GM18502 (cell line): ENCODE measurements around the gene PLIN4.
"Not testable (repeated sequence)": the region's sequence is repeated elsewhere in the genome, so short reads cannot be mapped to it uniquely, and the experiment has no call there.

Experiments
- ATAC-seq: cut with Tn5 transposase; IDR thresholded peaks from one replicate; pipeline ENCODE4 v1.9.1; 2021; ENCODE audit warnings: mild to moderate bottlenecking; ENCODE audit not compliant: unreplicated experiment, poor library complexity

PLIN4 gene, protein sequence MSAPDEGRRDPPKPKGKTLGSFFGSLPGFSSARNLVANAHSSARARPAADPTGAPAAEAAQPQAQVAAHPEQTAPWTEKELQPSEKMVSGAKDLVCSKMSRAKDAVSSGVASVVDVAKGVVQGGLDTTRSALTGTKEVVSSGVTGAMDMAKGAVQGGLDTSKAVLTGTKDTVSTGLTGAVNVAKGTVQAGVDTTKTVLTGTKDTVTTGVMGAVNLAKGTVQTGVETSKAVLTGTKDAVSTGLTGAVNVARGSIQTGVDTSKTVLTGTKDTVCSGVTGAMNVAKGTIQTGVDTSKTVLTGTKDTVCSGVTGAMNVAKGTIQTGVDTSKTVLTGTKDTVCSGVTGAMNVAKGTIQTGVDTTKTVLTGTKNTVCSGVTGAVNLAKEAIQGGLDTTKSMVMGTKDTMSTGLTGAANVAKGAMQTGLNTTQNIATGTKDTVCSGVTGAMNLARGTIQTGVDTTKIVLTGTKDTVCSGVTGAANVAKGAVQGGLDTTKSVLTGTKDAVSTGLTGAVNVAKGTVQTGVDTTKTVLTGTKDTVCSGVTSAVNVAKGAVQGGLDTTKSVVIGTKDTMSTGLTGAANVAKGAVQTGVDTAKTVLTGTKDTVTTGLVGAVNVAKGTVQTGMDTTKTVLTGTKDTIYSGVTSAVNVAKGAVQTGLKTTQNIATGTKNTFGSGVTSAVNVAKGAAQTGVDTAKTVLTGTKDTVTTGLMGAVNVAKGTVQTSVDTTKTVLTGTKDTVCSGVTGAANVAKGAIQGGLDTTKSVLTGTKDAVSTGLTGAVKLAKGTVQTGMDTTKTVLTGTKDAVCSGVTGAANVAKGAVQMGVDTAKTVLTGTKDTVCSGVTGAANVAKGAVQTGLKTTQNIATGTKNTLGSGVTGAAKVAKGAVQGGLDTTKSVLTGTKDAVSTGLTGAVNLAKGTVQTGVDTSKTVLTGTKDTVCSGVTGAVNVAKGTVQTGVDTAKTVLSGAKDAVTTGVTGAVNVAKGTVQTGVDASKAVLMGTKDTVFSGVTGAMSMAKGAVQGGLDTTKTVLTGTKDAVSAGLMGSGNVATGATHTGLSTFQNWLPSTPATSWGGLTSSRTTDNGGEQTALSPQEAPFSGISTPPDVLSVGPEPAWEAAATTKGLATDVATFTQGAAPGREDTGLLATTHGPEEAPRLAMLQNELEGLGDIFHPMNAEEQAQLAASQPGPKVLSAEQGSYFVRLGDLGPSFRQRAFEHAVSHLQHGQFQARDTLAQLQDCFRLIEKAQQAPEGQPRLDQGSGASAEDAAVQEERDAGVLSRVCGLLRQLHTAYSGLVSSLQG (N-terminal part only)

GRCh38 chr19:4518345-4519171 lies at the start of gene PLIN4:
Gene PLIN4 (minus strand): TSS chr19:4518486. CDS start chr19:4518272, 214 bp downstream.
- ATAC-seq = no peak

- no peak for ATAC-seq
Measured at GRCh38 chr19:4567584-4568071, 49.3 kb upstream of the PLIN4 start.

DNA sequence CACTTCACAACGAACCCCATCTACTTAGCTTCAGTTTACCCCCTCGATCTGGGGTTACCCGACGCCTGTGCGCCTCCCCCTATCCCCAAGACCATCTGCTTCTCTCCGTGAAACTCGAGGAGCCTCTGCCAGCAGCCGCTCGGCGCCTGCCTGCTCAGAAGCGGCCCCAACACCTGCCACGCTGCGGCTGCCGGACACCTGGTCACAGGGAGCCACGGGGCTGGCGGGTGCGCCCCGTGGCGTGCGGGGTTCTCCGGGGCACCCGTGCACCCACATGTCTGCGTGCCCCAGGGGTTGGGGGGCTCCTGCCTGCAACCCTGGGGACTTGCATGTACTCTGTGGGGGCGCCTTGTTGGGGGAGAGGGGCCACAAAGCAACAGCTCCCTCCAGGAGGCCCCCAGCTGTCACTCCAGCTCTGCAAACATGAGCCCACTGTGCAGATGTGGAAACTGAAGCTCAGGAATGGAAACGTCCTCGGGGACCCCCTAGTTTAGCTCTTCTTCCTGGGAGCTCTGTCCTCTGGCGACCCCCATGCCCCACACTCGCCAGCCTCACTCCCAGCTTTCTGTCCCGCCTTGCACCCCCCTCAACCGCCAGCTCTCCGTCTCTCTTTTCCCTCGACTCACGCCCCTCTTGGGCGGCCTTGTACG lies 48.2 kb upstream of the PLIN4 start:
- no peak for ATAC-seq

DNA sequence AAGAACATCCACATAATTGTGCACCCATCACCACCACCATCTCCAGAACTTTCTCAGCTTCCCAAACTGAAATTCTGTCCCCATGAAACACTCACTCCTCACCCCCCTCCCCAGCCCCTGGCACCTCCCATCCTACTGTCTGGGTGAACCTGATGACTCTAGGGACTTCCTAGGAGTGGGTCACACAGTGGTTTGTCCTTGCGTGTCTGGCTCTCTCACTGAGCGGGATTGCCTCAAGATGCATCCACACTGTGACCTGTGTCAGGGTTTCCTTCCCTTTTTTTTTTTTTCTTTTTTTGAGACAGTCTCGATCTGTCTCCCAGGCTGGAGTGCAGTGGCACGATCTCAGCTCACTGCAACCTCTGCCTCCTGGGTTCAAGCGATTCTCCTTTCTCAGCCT lies 45.3 kb upstream of the PLIN4 start:
- ATAC-seq = not testable (repeated sequence)

DNA sequence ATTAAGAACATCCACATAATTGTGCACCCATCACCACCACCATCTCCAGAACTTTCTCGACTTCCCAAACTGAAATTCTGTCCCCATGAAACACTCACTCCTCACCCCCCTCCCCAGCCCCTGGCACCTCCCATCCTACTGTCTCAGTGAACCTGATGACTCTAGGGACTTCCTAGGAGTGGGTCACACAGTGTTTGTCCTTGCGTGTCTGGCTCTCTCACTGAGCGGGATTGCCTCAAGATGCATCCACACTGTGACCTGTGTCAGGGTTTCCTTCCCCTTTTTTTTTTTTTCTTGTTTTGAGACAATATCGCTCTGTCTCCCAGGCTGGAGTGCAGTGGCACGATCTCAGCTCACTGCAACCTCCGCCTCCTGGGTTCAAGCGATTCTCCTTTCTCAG lies 43.8 kb upstream of the PLIN4 start:
- ATAC-seq = not testable (repeated sequence)

DNA sequence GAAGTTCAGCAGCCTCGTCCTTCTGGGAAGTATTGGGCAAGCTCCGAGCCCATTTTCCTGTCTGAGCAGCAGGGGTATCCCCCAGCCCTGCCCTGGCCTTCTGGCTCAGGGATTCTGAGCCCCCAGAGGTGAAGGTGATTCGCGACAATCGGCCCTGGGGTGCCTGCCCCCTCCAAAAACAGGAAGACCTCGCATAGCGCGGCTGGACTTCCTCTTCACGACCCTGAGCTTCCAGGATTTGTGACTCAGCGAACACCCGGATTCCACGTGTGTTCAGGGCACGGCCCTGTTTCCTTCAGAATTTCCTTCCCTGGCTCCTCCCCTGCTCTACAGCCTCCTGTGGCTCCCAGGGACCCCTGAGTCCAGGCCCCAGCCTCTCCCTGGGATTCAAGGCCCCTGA lies 41.3 kb upstream of the PLIN4 start, which contains the start of gene SEMA6B:
Gene SEMA6B (minus strand): TSS at position 116 of the 400 bp plus-strand sequence. CDS start 1,227 bp downstream, outside the sequence.
- no peak for ATAC-seq

DNA sequence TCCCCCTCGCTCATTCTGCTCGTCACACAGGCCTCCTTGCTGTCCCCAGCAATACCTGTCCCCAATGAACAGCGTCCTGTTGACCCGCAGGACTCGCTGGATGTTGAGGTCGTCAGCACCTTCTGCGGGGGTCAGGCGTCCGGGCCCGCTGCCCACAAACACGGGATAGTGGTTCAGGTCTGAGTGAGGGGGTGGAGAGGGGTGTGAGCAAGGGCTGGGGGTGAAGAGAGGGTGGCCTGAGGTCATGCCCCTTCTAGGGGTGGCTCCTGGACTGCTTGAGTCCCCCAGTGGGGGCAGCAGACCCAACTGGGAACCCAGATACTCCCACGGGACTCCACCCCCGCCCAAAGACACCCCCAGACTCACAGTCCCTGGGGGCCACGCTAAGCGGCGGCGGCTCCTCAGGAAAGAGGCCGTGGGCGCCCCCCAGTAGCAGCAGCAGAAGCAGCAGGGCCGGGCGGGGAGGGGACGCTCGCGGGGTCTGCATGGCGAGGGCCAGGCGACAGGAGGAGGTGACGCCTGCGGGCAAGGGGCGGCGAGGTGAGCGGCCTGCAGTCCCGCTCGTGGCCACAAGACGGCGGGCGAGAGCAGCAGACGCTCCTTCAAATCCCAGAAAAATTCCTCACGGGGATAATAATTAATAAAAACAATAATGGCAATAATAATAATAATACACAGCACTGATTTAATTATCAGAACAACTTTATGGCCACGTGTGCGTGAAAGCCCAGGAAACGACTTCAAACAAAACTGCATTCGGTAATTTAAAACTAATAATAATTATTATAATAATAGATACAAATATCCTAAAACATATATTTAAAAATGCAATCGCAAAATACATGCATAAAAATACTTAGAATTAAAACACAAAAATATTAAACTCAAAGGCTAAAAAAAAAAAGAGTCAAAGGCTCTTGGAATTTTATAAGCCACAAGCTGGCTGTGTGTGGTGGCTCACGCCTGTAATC lies 40.0 kb upstream of the PLIN4 start:
- no peak for ATAC-seq

DNA sequence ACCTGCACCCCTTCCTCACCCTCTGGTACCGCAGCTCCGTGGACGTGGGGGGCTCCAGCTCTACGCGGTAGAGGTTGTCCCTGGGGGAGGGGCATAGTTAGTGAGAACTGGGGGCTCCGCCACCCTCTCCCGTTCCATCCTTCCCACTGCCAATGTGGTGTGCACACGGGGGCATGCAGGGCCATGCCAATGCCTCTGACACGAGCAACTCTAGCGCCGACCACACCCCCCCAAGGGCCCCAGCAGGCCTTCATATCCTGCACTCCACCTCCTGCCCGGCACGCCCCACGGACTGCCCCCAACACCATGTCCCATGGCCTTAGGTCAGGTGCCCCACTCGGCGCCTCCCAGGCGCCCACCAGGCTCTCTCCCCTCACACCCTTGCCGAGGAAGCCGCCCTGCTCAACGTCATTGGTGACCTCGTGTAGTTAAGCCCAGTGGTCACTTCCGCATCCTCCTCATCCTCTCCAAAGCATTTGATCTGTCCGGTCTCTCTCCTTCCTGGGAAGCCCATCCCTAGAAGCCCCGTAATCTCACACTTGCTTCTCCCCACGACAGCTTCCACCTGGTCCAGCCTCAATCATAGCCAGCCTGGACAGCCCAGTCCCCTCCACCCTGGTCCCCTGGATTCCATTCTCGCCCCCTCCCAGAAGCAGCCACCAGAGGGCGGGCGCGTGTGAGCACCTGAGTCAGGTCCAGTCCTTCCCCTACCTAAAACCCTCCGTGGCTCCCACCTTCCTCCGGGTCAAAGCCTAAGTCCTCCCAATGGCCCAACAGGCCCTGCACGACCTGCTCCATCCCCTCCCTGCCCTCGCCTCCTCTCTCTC lies 39.1 kb upstream of the PLIN4 start:
- no peak for ATAC-seq

- no peak for ATAC-seq
Measured at GRCh38 chr19:4556597-4557127, 38.4 kb upstream of the PLIN4 start.

GRCh38 chr19:4555657-4556561 lies 37.6 kb upstream of the PLIN4 start:
- ATAC-seq = no peak

DNA sequence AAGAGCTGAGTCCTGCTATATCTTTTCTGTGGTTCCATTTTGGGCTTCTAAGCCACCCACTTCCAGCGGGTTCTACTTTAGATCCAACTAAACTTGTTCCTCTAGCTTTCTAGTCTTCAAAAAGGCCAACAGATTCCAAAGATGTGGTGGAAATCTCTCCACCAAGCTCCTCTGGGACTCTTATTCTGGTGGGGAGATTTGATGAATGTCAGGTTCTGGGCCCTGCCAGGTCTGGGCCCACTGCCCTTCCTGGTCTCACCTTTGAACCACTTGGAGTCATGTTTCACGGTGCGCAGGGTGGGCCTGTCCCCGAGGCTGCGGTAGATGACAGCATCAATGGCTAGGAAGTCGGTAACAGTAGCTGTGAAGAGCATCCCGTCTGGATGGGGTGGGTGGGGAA lies 36.4 kb upstream of the PLIN4 start:
- no peak for ATAC-seq

- no peak for ATAC-seq
Measured at GRCh38 chr19:4553775-4554174, 35.5 kb upstream of the PLIN4 start.

DNA sequence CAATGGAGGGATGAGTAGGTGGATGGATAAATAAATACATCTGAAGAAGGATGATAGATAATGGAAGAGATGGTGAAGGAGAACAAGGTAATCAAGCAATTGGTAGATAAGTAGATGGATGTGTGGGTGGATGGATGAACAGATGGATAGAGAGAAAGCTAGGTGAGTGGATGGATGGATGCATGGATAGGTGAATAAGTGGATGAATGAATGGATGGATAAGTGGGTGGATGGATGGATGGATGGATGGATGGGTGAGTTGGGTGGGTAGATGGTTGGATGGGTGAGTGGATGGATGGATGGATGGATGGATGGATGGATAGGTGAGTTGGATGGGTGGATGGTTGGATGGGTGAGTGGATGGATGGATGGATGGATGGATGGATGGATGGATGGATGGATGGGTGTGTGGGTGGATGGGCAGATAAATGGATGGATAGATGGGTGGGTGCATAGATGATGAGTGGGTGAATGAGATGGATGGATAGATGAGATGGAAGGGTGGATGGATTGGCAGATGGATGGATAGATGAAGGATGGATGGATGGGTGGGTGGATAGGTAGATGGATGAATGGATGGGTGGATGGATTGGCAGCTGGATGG lies 34.9 kb upstream of the PLIN4 start:
- no peak for ATAC-seq

DNA sequence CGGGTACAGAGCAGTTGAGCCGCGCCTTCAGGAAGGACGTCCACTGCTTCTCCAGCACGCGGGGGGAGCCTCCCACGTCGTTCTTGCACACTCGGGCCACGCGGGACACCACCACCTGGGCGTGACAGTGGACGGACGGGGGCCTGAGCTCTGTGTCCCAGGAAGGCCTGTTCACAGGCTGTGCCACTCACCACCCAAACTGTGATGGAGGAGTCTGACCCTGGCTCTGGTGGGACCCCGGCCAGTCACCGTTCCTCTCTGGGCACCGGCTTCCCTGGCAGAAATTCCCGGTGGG lies 34.2 kb upstream of the PLIN4 start:
- ATAC-seq = no peak

DNA sequence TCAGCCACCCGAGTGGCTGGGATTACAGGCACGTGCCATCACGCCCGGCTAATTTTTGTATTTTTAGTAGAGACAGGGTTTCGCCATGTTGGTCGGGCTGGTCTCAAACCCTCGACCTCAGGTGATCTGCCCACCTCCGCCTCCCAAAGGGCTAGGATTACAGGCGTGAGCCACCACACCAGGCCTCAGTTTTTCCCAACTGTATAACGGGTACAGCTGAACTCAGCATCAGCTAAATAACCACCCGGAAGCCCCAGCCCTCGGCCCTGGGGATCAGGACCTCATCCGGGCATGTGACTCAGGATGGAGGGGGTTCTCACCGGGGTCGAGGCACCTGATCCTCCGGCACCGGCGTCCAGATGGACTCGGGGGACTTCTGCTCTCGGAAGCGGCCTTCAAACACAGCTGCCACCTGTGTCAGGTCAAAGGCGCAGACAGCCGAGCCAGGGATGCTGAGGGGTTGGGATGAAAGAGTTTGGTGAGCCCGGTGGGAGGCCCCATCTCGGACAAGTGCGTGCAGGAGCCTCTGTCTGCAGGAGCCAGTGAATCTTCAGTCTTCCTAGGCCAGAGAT lies 32.3 kb upstream of the PLIN4 start:
- no peak for ATAC-seq
